Osteoblast (primary cell): ENCODE results near the gene IFT20. TPM values are rescaled to one million over a fixed set of nuclear protein-coding genes. Genes with fewer than 3 reads are reported as not detected.
A peak's percentile ranks its signal among the peaks of the same experiment; 100 is the strongest.

Source experiments
- DNase-seq: peaks from one replicate; pipeline ENCODE4 v3.0.0; 2011; ENCODE audit warnings: low spot score, mixed read lengths; ENCODE audit not compliant: insufficient read length; ENCODE audit errors: missing footprints
- H2AFZ ChIP-seq: 2 replicates; pipeline ENCODE4 v1.6.0; 2011; ENCODE audit warnings: mild to moderate bottlenecking, low read length
- H3K27ac ChIP-seq: 2 replicates; pipeline ENCODE4 v1.5.1; 2011; ENCODE audit warnings: mild to moderate bottlenecking, low read depth, low read length, moderate library complexity
- H3K27me3 ChIP-seq: 2 replicates; pipeline ENCODE4 v1.6.0; 2012; ENCODE audit warnings: mild to moderate bottlenecking, control low read depth, inconsistent platforms, low read length, moderate library complexity; ENCODE audit not compliant: insufficient read depth
- H3K36me3 ChIP-seq: 2 replicates; pipeline ENCODE4 v1.5.1; 2011; ENCODE audit warnings: mild to moderate bottlenecking, low read length, control low read depth, moderate library complexity; ENCODE audit not compliant: insufficient read depth
- H3K4me1 ChIP-seq: 2 replicates; pipeline ENCODE4 v1.5.1; 2011; ENCODE audit warnings: mild to moderate bottlenecking, low read length, control low read depth, moderate library complexity; ENCODE audit not compliant: insufficient read depth
- H3K4me2 ChIP-seq: 2 replicates; pipeline ENCODE4 v1.6.0; 2011; ENCODE audit warnings: mild to moderate bottlenecking, low read length; ENCODE audit not compliant: insufficient read depth
- H3K4me3 ChIP-seq: fragments of 200-600 bp; sonication (generic); 3 replicates; pipeline ENCODE4 v1.5.1; 2012; ENCODE audit warnings: mild to moderate bottlenecking, low read length, inconsistent platforms; ENCODE audit not compliant: insufficient read depth
- H3K79me2 ChIP-seq: 2 replicates; pipeline ENCODE4 v1.6.0; 2012; ENCODE audit warnings: mild to moderate bottlenecking, low read length, control low read depth, inconsistent platforms; ENCODE audit not compliant: insufficient read depth
- H3K9me3 ChIP-seq: 2 replicates; pipeline ENCODE4 v1.5.1; 2011; ENCODE audit warnings: low read depth, low read length, control low read depth
- H4K20me1 ChIP-seq: 2 replicates; pipeline ENCODE4 v1.6.0; 2012; ENCODE audit warnings: mild to moderate bottlenecking, low read length, control low read depth; ENCODE audit not compliant: insufficient read depth
- CTCF ChIP-seq: IDR thresholded peaks from 2 replicates; pipeline ENCODE4 v1.5.1; 2011; ENCODE audit warnings: mild to moderate bottlenecking, low read depth, low read length, moderate library complexity; ENCODE audit errors: extremely low read depth
- total RNA-seq: library from RNA; depleted of rRNA; stranded (reverse); fragments of >200 nt; gene quantifications from 2 replicates; pipeline ENCODE4 v1.2.3, GENCODE V29; 2012

Gene IFT20
- total RNA-seq, 1 donor: 59.4 TPM

- Histone ChIP-seq H3K27me3 (no peaks in the 10 kb centered on the region), H3K9me3 (no peaks in the 10 kb centered on the region), H4K20me1 (peaks cover 35% of the 10 kb centered on the region), H2AFZ (no peak overlapping the region), H3K4me1 (peaks cover 44% of the 10 kb centered on the region), H3K36me3 (peaks cover 31% of the 10 kb centered on the region), H3K4me3 (peak overlapping the region; percentile 38), H3K27ac (peak overlapping the region; percentile 96), H3K79me2 (peaks cover 73% of the 10 kb centered on the region), H3K4me2 (peak overlapping the region; percentile 51)
- peak; percentile 84 for DNase-seq
- TF ChIP-seq CTCF: no peak
Observed at GRCh38 chr17:28338056-28338768, 2.9 kb upstream of the IFT20 start.

GRCh38 chr17:28335959-28336871 is 943 bp upstream of the IFT20 start:
- peaks cover 87% of the 10 kb centered on the region for H3K79me2 ChIP-seq
- H3K27me3 ChIP-seq: no peaks in the 10 kb centered on the region
- no peak for TF ChIP-seq CTCF
- no peaks in the 10 kb centered on the region for H3K9me3 ChIP-seq
- peaks cover 42% of the 10 kb centered on the region for H4K20me1 ChIP-seq
- peak overlapping the region; percentile 83 for H3K4me3 ChIP-seq
- peak overlapping the region; percentile 86 for H3K4me2 ChIP-seq
- H3K36me3 ChIP-seq: peaks cover 26% of the 10 kb centered on the region
- H2AFZ ChIP-seq: peak overlapping the region; percentile 59
- peaks cover 47% of the 10 kb centered on the region for H3K4me1 ChIP-seq
- peak overlapping the region; percentile 96 for H3K27ac ChIP-seq
- DNase-seq: peak; percentile 75

GRCh38 chr17:28334666-28335200 is 539 bp downstream of the IFT20 start:
- Histone ChIP-seq H3K4me3 (peak overlapping the region; percentile 83), H3K79me2 (peaks cover 85% of the 10 kb centered on the region), H3K4me2 (peak overlapping the region; percentile 99), H3K27ac (peak overlapping the region; percentile 96), H4K20me1 (peaks cover 38% of the 10 kb centered on the region), H3K4me1 (peaks cover 47% of the 10 kb centered on the region), H3K36me3 (peaks cover 28% of the 10 kb centered on the region), H3K27me3 (no peaks in the 10 kb centered on the region), H2AFZ (peak overlapping the region; percentile 69), H3K9me3 (no peaks in the 10 kb centered on the region)
- no peak for TF ChIP-seq CTCF
- no peak for DNase-seq

- H3K79me2 ChIP-seq: peaks cover 82% of the 10 kb centered on the region
- H3K9me3 ChIP-seq: no peaks in the 10 kb centered on the region
- H4K20me1 ChIP-seq: peaks cover 36% of the 10 kb centered on the region
- H3K27me3 ChIP-seq: no peaks in the 10 kb centered on the region
- H2AFZ ChIP-seq: no peak overlapping the region
- peaks cover 27% of the 10 kb centered on the region for H3K36me3 ChIP-seq
- H3K4me2 ChIP-seq: peak overlapping the region; percentile 99
- H3K4me3 ChIP-seq: peak overlapping the region; percentile 83
- peak; percentile 46 for DNase-seq
- peaks cover 45% of the 10 kb centered on the region for H3K4me1 ChIP-seq
- TF ChIP-seq CTCF: no peak
- peak overlapping the region; percentile 96 for H3K27ac ChIP-seq
Observed at GRCh38 chr17:28334171-28334570, 1.1 kb downstream of the IFT20 start.
